HepG2 (cell line): ENCODE results near the gene TAB3. TPM values are rescaled to one million over a fixed set of nuclear protein-coding genes. Genes with fewer than 3 reads are reported as not detected.
A peak's percentile ranks its signal among the peaks of the same experiment; 100 is the strongest.

Experiments used
- ARHGAP35 ChIP-seq: sonication (generic); formaldehyde crosslinking; IDR thresholded peaks from 2 replicates; pipeline ENCODE4 v1.9.0; 2022; ENCODE audit warnings: mild to moderate bottlenecking, inconsistent platforms, moderate library complexity, missing genetic modification reagents, borderline replicate concordance
- FOXA3 ChIP-seq: IDR thresholded peaks from 2 replicates; pipeline ENCODE4 v1.6.1; 2016; ENCODE audit warnings: missing genetic modification reagents, missing compliant biosample characterization
- FOXM1 ChIP-seq: sonication (generic); formaldehyde crosslinking; IDR thresholded peaks from 2 replicates; pipeline ENCODE4 v1.5.0; 2020; ENCODE audit warnings: missing genetic modification reagents
- HHEX ChIP-seq: IDR thresholded peaks from 2 replicates; pipeline ENCODE4 v1.6.1; 2016; ENCODE audit warnings: control low read depth
- HMGA1 ChIP-seq: sonication (generic); formaldehyde crosslinking; conservative IDR thresholded peaks from 2 replicates; pipeline ENCODE4 v1.4.0; 2020; ENCODE audit warnings: missing genetic modification reagents
- MED13 ChIP-seq: sonication (generic); formaldehyde crosslinking; IDR thresholded peaks from 2 replicates; pipeline ENCODE4 v1.5.0; 2020; ENCODE audit warnings: missing genetic modification reagents
- MEF2D ChIP-seq: sonication (generic); formaldehyde crosslinking; IDR thresholded peaks from 2 replicates; pipeline ENCODE4 v1.5.1; 2020; ENCODE audit warnings: mild to moderate bottlenecking, missing genetic modification reagents
- MIER3 ChIP-seq: IDR thresholded peaks from 2 replicates; pipeline ENCODE4 v1.6.1; 2016; ENCODE audit warnings: missing compliant biosample characterization, borderline replicate concordance
- ONECUT2 ChIP-seq: sonication (generic); formaldehyde crosslinking; IDR thresholded peaks from 2 replicates; pipeline ENCODE4 v1.4.0; 2020; ENCODE audit warnings: missing genetic modification reagents
- PCBP2 ChIP-seq: fragments of 200-400 bp; formaldehyde crosslinking; optimal IDR thresholded peaks from 2 replicates; pipeline ENCODE3; 2018; ENCODE audit warnings: low read length, low read depth; ENCODE audit not compliant: poor library complexity, severe bottlenecking
- RFX3 ChIP-seq: IDR thresholded peaks from 2 replicates; pipeline ENCODE4 v1.6.1; 2016; ENCODE audit warnings: missing biosample characterization, missing genetic modification reagents
- ZNF24 ChIP-seq: fragments of 450-650 bp; IDR thresholded peaks from 2 replicates; pipeline ENCODE4 v1.6.1; 2017; ENCODE audit warnings: antibody characterized with exemption, mild to moderate bottlenecking
- ZNF432 ChIP-seq: sonication (generic); formaldehyde crosslinking; IDR thresholded peaks from 2 replicates; pipeline ENCODE4 v1.5.0; 2020; ENCODE audit warnings: missing genetic modification reagents, mild to moderate bottlenecking, borderline replicate concordance
- ZSCAN12 ChIP-seq: sonication (generic); formaldehyde crosslinking; IDR thresholded peaks from 2 replicates; pipeline ENCODE4 v1.9.0; 2021; ENCODE audit warnings: mild to moderate bottlenecking, missing genetic modification reagents
- ZZZ3 ChIP-seq: sonication (generic); formaldehyde crosslinking; IDR thresholded peaks from 2 replicates; pipeline ENCODE4 v1.4.0; 2020; ENCODE audit warnings: missing genetic modification reagents, mild to moderate bottlenecking, borderline replicate concordance
- polyA plus RNA-seq, 8 experiments: library from polyadenylated mRNA; depleted of rRNA in 3 of 8; stranded (reverse) in 7 of 8; unstranded in 1 of 8; fragments of >200 nt; fragmentation: Illumina TruSeq in 4 of 8; extraction: Trizol in 4 of 8; gene quantifications; 2 replicates each; pipeline versions ENCODE4 v1.2.1 to v1.2.3, GENCODE V29; 2011 to 2016; ENCODE audit warnings: low read depth in 4 of 8, missing spikeins in 1 of 8, mixed read lengths in 1 of 8; ENCODE audit not compliant: insufficient read depth in 1 of 8
- total RNA-seq, 5 experiments: library from RNA; depleted of rRNA; stranded (reverse); fragments of >200 nt; fragmentation: Illumina TruSeq; extraction: Trizol; gene quantifications; 2 replicates each; pipeline ENCODE4 v1.2.3, GENCODE V29; 2016; ENCODE audit warnings: low read depth in 1 of 5
- TF ChIP-seq, protein P1 (sequence below): sonication (generic); formaldehyde crosslinking; IDR thresholded peaks from 2 replicates; pipeline ENCODE4 v1.4.0; 2020; ENCODE audit warnings: missing genetic modification reagents
- TF ChIP-seq, protein P2 (sequence below): sonication (generic); formaldehyde crosslinking; IDR thresholded peaks from 2 replicates; pipeline ENCODE4 v1.4.0; 2020; ENCODE audit warnings: missing genetic modification reagents
- TF ChIP-seq, protein P3 (sequence below): sonication (generic); formaldehyde crosslinking; IDR thresholded peaks from 2 replicates; pipeline ENCODE4 v1.5.0; 2020; ENCODE audit warnings: mild to moderate bottlenecking, missing genetic modification reagents, moderate library complexity
- TF ChIP-seq, protein P4 (sequence below), 2 experiments: IDR thresholded peaks; 2 replicates each; pipeline ENCODE4 v1.6.1; 2011 to 2012; ENCODE audit warnings: low read length in 2 of 2, borderline replicate concordance in 1 of 2, low read depth in 1 of 2, mild to moderate bottlenecking in 1 of 2, moderate library complexity in 1 of 2
- TF ChIP-seq, protein P5 (sequence below): IDR thresholded peaks from 2 replicates; pipeline ENCODE4 v1.4.0; 2020; ENCODE audit warnings: mild to moderate bottlenecking, missing genetic modification reagents

The TAB3 gene
- total and polyA plus RNA-seq, 2 of the 13 experiments (the other 11 are each of a cell fraction or from before 2014, with no cell fraction given): 27.2 to 59.8 TPM

DNA sequence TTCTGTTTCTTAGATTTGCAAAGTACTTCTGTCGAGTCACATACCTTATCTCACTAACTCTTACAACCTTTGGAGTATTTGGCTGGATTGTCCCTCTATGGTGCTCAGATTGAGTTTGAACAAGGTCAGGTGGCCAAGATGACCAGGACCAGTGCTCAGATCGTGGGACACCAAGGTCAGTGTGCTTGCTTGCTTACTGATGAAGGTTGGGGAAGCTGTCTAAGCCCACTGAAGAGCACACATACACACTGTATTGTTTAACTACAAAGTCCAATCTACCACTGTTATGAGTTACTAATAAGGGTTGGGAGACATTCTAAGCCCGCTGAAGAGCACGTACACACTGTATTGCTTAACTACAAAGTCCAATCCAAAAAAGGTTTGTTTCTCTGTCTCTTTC is 53.7 kb downstream of the TAB3 start (continued):
- TF ChIP-seq ZZZ3 (CRISPR knock-in tag) (no peak), PCBP2 (no peak), HMGA1 (CRISPR knock-in tag) (no peak), ZSCAN12 (CRISPR knock-in tag) (no peak), MED13 (no peak), ZNF24 (no peak), HHEX (CRISPR knock-in tag) (no peak; the same call in 1 of the 2 replicates), ARHGAP35 (CRISPR knock-in tag) (no peak), FOXM1 (CRISPR knock-in tag) (no peak), FOXA3 (CRISPR knock-in tag) (peak; percentile 74), RFX3 (CRISPR knock-in tag) (no peak), MIER3 (CRISPR knock-in tag) (0 out of 2 replicates have a peak, but pooled peaks have one; percentile 19), MEF2D (CRISPR knock-in tag) (0 out of 2 replicates have a peak, but pooled peaks have one; percentile 18), ONECUT2 (no peak), ZNF432 (CRISPR knock-in tag) (no peak)
- TF ChIP-seq, protein P1, sequence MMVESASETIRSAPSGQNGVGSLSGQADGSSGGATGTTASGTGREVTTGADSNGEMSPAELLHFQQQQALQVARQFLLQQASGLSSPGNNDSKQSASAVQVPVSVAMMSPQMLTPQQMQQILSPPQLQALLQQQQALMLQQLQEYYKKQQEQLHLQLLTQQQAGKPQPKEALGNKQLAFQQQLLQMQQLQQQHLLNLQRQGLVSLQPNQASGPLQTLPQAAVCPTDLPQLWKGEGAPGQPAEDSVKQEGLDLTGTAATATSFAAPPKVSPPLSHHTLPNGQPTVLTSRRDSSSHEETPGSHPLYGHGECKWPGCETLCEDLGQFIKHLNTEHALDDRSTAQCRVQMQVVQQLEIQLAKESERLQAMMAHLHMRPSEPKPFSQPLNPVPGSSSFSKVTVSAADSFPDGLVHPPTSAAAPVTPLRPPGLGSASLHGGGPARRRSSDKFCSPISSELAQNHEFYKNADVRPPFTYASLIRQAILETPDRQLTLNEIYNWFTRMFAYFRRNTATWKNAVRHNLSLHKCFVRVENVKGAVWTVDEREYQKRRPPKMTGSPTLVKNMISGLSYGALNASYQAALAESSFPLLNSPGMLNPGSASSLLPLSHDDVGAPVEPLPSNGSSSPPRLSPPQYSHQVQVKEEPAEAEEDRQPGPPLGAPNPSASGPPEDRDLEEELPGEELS (CRISPR knock-in tag): peak; percentile 80
- TF ChIP-seq, protein P2, sequence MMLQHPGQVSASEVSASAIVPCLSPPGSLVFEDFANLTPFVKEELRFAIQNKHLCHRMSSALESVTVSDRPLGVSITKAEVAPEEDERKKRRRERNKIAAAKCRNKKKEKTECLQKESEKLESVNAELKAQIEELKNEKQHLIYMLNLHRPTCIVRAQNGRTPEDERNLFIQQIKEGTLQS (CRISPR knock-in tag): no peak
- TF ChIP-seq, protein P3, sequence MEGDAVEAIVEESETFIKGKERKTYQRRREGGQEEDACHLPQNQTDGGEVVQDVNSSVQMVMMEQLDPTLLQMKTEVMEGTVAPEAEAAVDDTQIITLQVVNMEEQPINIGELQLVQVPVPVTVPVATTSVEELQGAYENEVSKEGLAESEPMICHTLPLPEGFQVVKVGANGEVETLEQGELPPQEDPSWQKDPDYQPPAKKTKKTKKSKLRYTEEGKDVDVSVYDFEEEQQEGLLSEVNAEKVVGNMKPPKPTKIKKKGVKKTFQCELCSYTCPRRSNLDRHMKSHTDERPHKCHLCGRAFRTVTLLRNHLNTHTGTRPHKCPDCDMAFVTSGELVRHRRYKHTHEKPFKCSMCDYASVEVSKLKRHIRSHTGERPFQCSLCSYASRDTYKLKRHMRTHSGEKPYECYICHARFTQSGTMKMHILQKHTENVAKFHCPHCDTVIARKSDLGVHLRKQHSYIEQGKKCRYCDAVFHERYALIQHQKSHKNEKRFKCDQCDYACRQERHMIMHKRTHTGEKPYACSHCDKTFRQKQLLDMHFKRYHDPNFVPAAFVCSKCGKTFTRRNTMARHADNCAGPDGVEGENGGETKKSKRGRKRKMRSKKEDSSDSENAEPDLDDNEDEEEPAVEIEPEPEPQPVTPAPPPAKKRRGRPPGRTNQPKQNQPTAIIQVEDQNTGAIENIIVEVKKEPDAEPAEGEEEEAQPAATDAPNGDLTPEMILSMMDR (CRISPR knock-in tag): no peak
- TF ChIP-seq, protein P4, sequence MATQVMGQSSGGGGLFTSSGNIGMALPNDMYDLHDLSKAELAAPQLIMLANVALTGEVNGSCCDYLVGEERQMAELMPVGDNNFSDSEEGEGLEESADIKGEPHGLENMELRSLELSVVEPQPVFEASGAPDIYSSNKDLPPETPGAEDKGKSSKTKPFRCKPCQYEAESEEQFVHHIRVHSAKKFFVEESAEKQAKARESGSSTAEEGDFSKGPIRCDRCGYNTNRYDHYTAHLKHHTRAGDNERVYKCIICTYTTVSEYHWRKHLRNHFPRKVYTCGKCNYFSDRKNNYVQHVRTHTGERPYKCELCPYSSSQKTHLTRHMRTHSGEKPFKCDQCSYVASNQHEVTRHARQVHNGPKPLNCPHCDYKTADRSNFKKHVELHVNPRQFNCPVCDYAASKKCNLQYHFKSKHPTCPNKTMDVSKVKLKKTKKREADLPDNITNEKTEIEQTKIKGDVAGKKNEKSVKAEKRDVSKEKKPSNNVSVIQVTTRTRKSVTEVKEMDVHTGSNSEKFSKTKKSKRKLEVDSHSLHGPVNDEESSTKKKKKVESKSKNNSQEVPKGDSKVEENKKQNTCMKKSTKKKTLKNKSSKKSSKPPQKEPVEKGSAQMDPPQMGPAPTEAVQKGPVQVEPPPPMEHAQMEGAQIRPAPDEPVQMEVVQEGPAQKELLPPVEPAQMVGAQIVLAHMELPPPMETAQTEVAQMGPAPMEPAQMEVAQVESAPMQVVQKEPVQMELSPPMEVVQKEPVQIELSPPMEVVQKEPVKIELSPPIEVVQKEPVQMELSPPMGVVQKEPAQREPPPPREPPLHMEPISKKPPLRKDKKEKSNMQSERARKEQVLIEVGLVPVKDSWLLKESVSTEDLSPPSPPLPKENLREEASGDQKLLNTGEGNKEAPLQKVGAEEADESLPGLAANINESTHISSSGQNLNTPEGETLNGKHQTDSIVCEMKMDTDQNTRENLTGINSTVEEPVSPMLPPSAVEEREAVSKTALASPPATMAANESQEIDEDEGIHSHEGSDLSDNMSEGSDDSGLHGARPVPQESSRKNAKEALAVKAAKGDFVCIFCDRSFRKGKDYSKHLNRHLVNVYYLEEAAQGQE (IDR thresholded peaks at IDR 0.05; ENCODE audit: borderline replicate concordance in 1 of 2, low read depth in 1 of 2, low read length in 2 of 2): 0 out of 4 replicates have a peak, but pooled peaks of 1 of the 2 experiments have one; percentile 21
- TF ChIP-seq, protein P5, sequence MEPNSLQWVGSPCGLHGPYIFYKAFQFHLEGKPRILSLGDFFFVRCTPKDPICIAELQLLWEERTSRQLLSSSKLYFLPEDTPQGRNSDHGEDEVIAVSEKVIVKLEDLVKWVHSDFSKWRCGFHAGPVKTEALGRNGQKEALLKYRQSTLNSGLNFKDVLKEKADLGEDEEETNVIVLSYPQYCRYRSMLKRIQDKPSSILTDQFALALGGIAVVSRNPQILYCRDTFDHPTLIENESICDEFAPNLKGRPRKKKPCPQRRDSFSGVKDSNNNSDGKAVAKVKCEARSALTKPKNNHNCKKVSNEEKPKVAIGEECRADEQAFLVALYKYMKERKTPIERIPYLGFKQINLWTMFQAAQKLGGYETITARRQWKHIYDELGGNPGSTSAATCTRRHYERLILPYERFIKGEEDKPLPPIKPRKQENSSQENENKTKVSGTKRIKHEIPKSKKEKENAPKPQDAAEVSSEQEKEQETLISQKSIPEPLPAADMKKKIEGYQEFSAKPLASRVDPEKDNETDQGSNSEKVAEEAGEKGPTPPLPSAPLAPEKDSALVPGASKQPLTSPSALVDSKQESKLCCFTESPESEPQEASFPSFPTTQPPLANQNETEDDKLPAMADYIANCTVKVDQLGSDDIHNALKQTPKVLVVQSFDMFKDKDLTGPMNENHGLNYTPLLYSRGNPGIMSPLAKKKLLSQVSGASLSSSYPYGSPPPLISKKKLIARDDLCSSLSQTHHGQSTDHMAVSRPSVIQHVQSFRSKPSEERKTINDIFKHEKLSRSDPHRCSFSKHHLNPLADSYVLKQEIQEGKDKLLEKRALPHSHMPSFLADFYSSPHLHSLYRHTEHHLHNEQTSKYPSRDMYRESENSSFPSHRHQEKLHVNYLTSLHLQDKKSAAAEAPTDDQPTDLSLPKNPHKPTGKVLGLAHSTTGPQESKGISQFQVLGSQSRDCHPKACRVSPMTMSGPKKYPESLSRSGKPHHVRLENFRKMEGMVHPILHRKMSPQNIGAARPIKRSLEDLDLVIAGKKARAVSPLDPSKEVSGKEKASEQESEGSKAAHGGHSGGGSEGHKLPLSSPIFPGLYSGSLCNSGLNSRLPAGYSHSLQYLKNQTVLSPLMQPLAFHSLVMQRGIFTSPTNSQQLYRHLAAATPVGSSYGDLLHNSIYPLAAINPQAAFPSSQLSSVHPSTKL: peak; percentile 89
